Thoracic aorta (tissue), 2 donors: Measurements from ENCODE around the gene MTMR2. TPM values are rescaled to one million over a fixed set of nuclear protein-coding genes. Genes with fewer than 3 reads are reported as not detected.
A peak's percentile ranks its signal among the peaks of the same experiment; 100 is the strongest.

ENCODE experiments used
- ATAC-seq: fragments of 150-250 bp; one replicate; pipeline ENCODE4 v1.8.0; 2017; ENCODE audit warnings: low read depth; ENCODE audit not compliant: insufficient number of reproducible peaks, low FRiP score
- DNase-seq: peaks from one replicate; pipeline ENCODE4 v3.0.0-alpha.2; 2020; ENCODE audit warnings: low spot score
- H3K27ac ChIP-seq, 2 donors: fragments of 200-600 bp; sonication (generic); 1 replicate in 1 of 2; 2 replicates in 1 of 2; pipeline ENCODE4 v1.5.1; 2016; ENCODE audit warnings: mild to moderate bottlenecking in 2 of 2, moderate library complexity in 2 of 2
- H3K27me3 ChIP-seq: fragments of 200-600 bp; sonication (generic); replicated peaks from 2 replicates; pipeline ENCODE4 v1.6.0; 2016; ENCODE audit warnings: mild to moderate bottlenecking; ENCODE audit not compliant: insufficient read depth
- H3K36me3 ChIP-seq: fragments of 200-600 bp; sonication (generic); one replicate; pipeline ENCODE4 v1.5.1; 2016
- H3K4me1 ChIP-seq, 2 donors: fragments of 200-600 bp; sonication (generic); 1 replicate in 1 of 2; 2 replicates in 1 of 2; pipeline versions ENCODE4 v1.5.1 to v1.6.0; 2016; ENCODE audit warnings: low read depth in 2 of 2, mild to moderate bottlenecking in 1 of 2; ENCODE audit not compliant: control insufficient read depth in 1 of 2
- H3K4me3 ChIP-seq: fragments of 200-600 bp; sonication (generic); 2 replicates; pipeline ENCODE4 v1.5.1; 2016; ENCODE audit warnings: mild to moderate bottlenecking
- H3K9me3 ChIP-seq: fragments of 200-600 bp; sonication (generic); 2 replicates; pipeline ENCODE4 v1.5.1; 2016
- total RNA-seq, 2 donors: library from RNA; depleted of rRNA; stranded (reverse); fragments of >200 nt; gene quantifications; one replicate each; pipeline versions ENCODE4 v1.1.0 to v1.2.3, GENCODE V29; 2016
- TF ChIP-seq, protein P1 (sequence below): fragments of 200-600 bp; sonication (generic); IDR thresholded peaks from one replicate; pipeline ENCODE4 v1.5.1; 2019; ENCODE audit warnings: antibody characterized with exemption

Gene MTMR2
- total RNA-seq: 10 to 100 TPM; 38.2 to 38.9 TPM

- H3K27ac ChIP-seq: peak within 1 kb of the TSS; percentile 97 to 99
- peak within 1 kb of the TSS; percentile 81 for H3K4me3 ChIP-seq
- ATAC-seq (peak; percentile 82), DNase-seq (peak; percentile 16)
- no peaks in the 10 kb centered on the region for H3K27me3 ChIP-seq
- TF ChIP-seq, protein P1, sequence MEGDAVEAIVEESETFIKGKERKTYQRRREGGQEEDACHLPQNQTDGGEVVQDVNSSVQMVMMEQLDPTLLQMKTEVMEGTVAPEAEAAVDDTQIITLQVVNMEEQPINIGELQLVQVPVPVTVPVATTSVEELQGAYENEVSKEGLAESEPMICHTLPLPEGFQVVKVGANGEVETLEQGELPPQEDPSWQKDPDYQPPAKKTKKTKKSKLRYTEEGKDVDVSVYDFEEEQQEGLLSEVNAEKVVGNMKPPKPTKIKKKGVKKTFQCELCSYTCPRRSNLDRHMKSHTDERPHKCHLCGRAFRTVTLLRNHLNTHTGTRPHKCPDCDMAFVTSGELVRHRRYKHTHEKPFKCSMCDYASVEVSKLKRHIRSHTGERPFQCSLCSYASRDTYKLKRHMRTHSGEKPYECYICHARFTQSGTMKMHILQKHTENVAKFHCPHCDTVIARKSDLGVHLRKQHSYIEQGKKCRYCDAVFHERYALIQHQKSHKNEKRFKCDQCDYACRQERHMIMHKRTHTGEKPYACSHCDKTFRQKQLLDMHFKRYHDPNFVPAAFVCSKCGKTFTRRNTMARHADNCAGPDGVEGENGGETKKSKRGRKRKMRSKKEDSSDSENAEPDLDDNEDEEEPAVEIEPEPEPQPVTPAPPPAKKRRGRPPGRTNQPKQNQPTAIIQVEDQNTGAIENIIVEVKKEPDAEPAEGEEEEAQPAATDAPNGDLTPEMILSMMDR: no peak
- no peaks in the 10 kb centered on the region for H3K36me3 ChIP-seq
- H3K9me3 ChIP-seq: no peaks in the 10 kb centered on the region
- H3K4me1 ChIP-seq: peaks cover 6 to 48% of the 10 kb centered on the region in 2 donors
These were observed at the start of gene MTMR2 for GRCh38 chr11:95923728-95924413. Gene MTMR2, minus strand, starts transcription at chr11:95924107. Its CDS starts 153 bp downstream, at chr11:95923954.

- DNase-seq (no peak), ATAC-seq (no peak)
- Histone ChIP-seq H3K4me3 (no peak overlapping the region), H3K4me1 (no peaks in the 10 kb centered on the region), H3K9me3 (no peaks in the 10 kb centered on the region), H3K36me3 (no peaks in the 10 kb centered on the region), H3K27me3 (no peaks in the 10 kb centered on the region), H3K27ac (no peak overlapping the region)
- TF ChIP-seq, protein P1: no peak
These were observed 48.2 kb upstream of the MTMR2 start for GRCh38 chr11:95972060-95972459.

- Histone ChIP-seq H3K9me3 (no peaks in the 10 kb centered on the region), H3K36me3 (no peaks in the 10 kb centered on the region), H3K27me3 (no peaks in the 10 kb centered on the region), H3K4me1 (no peaks in the 10 kb centered on the region), H3K4me3 (no peak overlapping the region), H3K27ac (no peak overlapping the region)
- ATAC-seq (no peak), DNase-seq (no peak)
- TF ChIP-seq, protein P1: no peak
These were observed 44.7 kb upstream of the MTMR2 start for GRCh38 chr11:95968585-95968984.

- Histone ChIP-seq H3K4me1 (no peaks in the 10 kb centered on the region), H3K4me3 (no peak overlapping the region), H3K27ac (no peak overlapping the region), H3K9me3 (no peaks in the 10 kb centered on the region), H3K36me3 (no peaks in the 10 kb centered on the region), H3K27me3 (no peaks in the 10 kb centered on the region)
- no peak for DNase-seq
- TF ChIP-seq, protein P1: no peak
- no peak for ATAC-seq
These were observed 40.4 kb upstream of the MTMR2 start for GRCh38 chr11:95964281-95964680.

- no peak for ATAC-seq
- TF ChIP-seq, protein P1: no peak
- no peak for DNase-seq
- no peak overlapping the region for H3K27ac ChIP-seq
- H3K9me3 ChIP-seq: no peaks in the 10 kb centered on the region
- H3K4me3 ChIP-seq: no peak overlapping the region
- no peaks in the 10 kb centered on the region for H3K4me1 ChIP-seq
- H3K27me3 ChIP-seq: no peaks in the 10 kb centered on the region
- no peaks in the 10 kb centered on the region for H3K36me3 ChIP-seq
These were observed 37.9 kb upstream of the MTMR2 start for GRCh38 chr11:95961758-95962157.
